OCI-M2 (cell line): Measurements from ENCODE around the gene MS4A18.
"Not testable (repeated sequence)": the region's sequence is repeated elsewhere in the genome, so short reads cannot be mapped to it uniquely, and the experiment has no call there.

ENCODE experiments used
- DNase-seq: peaks from one replicate; lab custom pipeline; 2025; ENCODE audit not compliant: unreplicated experiment; lab: John Stamatoyannopoulos, UW

MS4A18 gene

DNA sequence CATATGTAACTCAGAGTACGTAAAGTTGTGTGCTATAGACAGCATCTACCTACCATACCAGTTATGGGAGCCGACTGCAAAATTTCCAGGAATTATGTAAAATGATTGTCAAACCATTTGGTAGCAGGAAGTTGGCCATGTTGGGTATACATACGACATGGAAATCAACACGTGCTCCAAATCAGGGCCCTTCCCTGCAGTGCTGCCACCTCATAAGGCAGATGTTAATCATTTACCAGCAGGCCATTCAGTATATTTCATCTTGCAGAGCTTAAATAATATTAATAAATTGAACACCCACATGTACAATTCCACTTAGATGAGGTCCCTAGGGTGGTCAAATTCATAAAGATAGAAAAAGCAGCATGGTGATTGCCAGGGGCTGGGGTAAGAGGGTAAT, 9.8 kb downstream of the MS4A18 start:
- DNase-seq = no peak

DNA sequence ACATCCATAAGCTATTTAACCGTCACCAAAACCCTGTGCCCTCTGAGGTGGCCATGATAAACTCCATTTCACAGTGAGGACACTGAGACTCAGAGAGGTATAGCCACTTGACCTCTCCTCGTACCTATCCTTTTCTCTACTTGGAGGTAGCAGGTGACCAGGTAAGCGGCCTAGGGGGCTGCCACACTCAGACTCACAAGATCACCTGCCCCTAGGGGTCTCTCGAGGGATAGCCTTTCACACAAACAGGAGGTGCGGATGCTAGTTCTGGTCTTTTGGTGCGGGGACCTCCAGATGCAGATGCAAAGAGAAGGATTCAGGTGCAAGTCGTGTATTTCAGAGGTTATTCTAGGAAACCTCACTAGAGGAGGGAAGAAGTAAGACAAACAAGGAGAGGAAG, 14.6 kb downstream of the MS4A18 start:
- DNase-seq = no peak

DNA sequence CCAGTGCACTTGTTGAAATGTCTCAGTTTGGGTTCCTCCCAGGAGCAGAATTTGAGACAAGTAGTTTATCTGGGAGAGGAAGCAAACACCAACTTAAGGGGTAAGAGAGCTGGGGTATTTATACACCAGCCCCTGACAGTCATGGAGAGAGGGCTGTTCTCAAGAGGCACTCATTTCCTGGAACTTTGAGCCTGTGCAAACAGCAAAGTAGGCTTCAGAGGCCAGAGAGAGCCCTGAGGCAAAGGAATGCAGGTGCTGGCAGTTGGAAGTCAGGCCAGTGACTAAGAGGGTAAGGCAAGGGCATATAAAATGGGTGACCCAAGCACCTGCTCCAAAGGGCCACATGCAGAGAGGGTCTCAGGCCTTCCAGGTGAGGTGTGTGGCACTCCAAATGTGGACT, 16.1 kb downstream of the MS4A18 start:
- no peak for DNase-seq

DNA sequence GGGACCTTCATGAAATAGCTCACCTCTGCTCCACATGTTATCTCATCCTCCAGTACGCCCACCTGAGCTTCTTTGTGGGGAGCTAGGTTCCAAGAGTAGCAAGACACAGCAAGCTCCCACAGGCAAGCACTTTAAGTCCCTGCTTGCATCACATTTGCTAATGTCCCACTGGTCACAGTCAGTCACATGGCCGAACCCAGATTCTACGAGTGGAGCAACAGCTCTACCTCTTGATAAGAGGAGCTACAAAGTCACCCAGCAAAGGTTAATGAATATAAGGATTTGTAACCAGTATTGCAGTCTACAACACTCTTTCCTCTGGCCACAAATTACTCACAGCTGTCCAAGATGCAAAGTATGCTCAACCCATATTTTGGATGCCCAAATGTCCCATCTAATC, 16.9 kb downstream of the MS4A18 start:
- DNase-seq = no peak

DNA sequence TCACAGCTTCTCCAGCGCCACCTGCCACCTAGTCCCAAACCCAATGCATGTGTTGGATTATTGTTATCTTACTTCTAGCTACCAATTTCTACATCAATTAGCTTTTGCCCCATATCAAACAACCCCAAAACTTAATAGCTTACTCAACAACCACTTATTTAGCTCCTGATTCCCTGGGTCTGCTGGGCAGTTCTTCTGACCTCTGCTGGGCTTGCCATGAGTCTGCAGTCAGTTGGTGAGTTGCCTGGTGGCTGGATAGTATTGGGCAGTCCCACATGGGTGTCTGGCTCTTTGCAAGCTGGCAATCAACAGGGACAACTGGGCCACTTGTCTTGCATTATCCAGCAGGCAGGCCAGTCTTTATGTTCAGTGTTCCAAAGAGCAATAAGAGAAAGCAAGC, 18.5 kb downstream of the MS4A18 start:
- DNase-seq = no peak

DNA sequence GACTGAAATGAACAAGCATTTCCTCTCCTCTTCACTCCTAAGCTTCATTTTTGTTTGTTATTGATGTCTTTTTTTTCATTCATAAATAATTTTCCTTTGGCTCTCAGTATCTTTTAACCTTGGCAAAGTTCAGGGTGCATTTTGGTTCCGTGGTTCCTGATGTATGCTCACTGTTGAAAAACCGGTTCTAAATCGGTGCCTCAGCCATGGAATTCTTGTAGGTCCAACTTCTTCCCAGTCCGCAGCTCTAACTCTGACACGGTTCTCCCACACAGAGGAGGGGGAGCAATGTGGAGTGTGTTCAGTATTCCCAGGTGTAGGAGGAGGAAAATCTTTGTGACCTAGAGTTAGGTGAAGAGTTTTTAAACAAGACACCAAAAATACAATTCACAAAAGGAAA, 19.6 kb downstream of the MS4A18 start:
- DNase-seq = no peak

DNA sequence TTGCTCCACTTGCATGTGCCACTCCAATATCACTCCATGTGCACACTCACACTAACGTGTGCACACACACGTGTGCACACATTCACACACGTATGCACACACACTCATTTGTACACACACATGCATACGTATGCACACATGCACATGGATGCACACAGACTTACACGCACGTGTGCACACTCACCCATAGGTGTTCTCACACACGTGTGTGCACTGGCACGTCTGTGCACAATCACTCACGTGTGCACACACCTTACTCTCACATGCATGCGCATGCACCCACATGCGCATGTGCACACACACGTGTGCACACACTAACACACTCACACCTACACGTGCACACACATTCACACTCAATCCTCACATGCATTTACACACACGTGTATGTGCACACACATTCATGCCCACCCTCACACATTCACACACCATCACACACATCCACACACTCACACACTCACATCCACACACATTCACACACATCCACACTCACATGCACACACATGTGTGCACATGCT, 22.9 kb downstream of the MS4A18 start:
- DNase-seq = no peak

DNA sequence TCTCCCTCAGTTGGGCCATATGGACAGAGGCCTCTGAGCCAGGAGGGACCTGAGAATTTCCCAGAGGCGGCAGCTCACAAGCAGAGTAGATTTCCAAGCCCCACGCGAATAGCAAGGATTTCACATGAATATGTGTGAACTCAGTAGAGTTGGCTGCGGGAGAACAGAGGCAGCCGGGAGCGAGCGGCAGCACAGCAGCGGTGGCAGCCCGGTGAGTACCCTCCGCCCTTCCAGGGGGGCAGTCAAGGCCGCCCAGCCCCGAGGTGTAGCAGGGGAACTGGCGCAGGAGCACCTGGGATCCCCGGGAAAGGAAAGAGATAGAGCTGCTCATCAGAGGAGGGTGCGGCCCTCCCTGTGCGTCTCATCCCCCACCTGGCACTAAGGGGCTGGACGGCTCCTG, 23.7 kb downstream of the MS4A18 start:
- no peak for DNase-seq

DNA sequence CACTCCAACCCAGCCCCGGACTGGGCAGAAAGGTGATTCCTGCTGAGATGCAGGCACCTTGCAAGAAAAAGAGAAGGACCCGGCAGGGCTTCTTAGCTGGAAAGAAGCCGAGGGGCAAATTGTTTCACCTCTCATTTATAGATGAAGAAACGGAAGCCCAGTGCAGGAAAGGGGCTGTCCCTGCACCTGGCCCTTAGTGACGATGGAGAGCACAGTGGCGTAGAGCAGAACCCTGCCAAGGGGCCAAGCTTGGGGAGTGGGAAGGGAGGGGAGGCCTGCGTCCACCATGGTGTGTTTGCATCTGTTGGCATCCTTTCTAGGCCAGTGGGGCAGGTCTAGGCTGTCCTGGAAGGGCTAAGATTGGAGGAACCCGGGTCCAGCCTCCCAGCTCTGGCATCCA, 24.3 kb downstream of the MS4A18 start:
- DNase-seq = no peak

DNA sequence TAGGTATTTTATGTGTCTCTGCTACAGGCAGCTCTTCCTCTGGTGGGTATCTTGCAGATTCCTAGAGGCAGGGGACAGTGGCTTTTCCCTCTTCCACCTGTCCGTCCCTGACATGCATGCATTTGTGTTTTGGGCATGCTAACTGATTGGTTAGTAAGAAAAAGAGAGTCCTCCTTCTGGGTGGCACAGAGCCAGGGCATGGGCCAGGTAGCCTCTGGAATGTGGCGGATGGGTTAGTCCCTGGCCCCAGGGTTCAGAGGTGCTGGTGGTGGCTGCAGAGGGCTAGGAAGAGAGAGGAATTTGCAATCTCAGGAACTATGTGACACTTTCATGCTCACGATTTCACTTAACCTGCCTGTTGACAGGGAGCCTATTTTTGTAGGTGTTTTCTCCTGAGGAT, 26.4 kb downstream of the MS4A18 start:
- DNase-seq = no peak

DNA sequence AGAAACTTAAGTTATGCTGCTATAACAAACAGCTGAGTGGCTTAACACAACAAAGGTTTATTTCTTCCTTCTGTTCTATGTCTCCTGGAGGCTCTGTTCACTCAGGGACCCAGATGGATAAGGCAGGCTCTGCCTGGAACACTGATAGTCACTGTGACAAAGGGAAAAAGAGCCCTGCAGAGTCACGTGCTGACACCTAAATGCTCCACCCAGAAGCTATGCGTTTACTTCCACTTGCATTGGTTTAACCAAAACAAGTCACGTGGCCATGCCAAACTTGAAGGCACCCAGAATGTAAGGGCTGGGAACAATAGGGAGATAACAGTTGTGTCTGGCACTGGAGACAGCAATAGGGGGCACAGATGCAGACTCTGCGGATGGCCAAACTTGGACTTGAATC, 28.8 kb downstream of the MS4A18 start:
- DNase-seq = no peak

DNA sequence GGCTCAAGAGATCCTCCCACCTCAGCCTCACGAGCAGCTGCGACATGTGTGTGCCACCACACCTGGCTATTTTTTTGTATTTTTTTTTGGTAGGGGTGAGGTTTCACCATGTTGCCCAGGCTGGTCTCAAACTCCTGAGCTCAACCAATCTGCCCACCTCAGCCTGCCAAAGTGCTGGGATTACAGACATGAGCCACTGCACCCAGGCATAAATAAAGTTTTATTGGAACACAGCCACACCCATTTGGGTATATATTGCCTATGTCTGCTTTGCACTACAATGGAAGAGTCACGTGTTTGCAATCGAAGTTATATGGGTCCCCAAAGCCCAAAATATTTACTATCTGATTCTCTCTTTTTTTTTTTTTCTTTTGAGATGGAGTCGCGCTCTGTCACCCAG, 30.4 kb downstream of the MS4A18 start:
- no peak for DNase-seq

DNA sequence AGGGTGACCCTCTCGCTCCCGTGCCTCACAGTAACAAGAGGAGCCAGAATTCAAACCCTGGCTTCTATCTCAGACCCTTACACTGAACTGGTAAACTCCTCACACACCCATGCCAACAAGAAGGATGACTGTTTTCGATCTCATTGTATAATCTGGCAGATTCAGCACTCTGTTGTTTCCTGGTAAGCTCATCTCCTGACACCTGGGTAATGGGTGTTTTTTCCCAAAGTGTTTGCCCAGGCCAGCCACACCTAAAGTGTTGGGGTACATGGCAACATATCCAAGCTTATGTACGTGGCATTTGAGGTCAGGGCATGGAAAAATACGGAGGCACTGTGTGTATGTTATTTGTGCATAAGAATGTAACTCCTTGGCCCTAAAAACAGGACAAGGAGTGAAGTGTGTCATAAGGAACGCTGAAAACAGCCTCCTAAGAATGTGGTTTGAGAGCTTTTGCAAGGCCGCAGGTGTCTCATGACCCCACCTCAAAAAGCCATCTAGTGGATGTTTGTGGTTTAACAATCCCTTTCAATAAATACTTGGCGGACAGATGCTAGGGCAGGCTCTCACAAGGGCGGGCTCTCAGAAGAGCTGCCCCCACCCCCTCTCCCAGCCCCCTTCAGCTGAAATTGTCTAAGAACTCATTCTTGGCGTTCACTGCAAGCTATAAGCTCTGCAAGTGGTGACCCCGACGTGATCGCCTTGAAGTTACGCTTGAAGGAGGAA, 31.9 kb downstream of the MS4A18 start, which contains the start of gene MS4A15:
Gene MS4A15, plus strand, starts transcription at position 561 of the 726 bp plus-strand sequence. CDS start 6,867 bp downstream, outside the sequence.
- no peak for DNase-seq

DNA sequence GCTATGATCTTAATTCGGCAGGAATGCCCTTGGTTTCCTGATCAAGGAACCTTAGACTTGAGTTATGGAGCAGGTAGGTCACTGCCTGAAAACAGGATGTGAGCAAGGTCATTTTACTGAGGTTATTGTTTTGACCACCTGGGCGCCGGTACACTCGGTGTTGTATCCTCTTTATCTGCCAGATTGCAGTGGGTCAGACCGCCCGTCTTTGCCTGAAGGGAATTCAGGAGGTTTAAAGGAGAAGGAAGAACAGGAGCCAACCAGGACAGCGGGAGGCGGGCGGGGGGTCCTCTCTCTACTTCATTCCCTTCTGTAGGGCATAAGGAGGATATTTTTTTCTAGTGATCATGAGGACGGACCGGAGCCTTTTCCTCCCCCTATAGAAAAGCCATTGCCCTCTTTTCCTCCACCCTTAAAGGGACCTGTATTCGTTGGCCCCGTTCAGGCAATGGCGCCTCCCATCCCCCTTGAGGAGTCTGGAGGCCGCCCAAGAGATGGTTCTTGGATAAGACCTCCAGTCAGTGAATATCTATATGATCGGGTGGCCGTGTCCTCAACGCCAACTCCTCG, 32.8 kb downstream of the MS4A18 start:
- no peak for DNase-seq

DNA sequence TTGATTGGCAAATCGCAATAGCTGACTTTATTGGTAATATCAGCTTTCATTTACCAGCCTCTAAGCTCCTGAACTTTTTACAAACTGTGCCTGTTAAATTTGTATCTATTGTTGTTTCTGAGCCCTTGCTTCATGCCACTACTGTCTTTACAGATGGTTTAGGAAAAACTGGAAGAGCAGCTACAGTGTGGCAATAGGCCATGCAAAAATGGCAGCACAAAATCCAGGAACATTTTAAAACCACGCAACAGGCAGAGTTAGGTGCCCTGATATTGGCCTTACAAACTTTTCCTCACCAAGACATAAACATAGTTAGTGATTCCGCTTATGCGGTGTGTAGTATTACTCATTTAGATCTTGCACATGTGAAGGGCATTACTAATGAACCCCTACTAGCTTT, 34.2 kb downstream of the MS4A18 start:
- not testable (repeated sequence) for DNase-seq

DNA sequence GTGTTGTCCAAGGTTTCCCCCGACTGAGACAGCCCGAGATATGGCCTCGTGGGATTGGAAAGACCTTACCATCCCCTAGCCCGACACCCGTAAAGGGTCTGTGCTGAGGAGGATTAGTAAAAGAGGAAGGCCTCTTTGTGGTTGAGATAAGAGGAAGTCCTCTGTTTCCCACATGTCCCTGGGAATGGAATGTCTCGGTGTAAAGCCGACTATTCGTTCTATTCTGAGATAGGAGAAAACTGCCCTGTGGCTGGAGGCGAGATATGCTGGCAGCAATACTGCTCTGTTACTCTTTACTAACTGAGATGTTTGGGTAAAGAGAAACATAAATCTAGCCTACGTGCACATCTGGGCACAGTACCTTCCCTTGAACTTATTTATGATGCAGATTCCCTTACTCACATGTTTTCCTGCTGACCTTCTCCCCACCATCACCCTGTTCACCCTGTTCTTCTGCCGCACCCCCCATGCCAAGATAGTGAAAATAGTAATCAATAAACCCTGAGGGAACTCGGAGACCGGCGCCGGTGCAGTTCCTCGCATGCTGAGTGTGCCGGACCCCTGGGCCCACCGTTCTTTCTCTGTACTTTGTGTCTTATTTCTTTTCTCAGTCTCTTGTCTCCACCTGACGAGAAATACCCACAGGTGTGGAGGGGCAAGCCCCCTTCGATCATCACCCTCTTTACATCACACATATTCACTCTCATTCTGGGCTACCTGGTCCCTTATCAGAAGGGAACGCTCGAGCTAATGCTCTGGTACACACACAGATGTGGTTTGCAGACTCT, 35.1 kb downstream of the MS4A18 start:
- not testable (repeated sequence) for DNase-seq

DNA sequence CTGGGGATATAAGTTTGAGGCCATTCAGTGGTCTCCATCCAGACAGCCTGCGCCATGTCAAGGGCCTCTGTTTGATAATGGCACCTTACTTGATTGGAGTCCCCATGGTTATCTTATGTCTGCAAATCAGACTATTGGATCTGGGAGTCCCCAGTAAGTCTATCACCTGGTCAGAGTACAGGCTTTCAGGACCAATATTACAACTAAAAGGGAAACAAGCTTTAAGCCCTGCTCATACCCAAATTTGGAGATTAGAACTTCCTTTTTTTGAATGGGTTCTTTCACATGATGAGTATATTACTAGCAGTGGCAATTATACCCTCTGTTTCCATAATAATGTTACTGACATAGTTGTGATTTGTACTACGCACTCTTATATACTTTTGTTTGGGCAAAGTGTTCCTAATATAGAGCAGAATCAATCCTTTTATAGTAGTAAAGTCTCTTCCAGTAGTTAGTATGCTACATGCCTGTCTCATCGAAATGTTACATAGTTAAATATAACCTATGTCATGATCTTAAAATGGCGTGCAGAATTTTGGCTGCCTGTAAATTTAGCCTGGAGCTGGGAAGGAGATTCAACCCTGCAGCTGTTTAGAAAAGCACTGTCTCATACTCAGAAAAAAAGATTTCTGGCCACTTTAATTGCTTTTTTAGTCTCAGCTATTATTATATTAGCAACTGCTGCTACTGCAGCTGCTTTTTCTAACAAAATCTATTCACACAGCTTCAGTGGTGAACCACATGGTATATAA, 37.1 kb downstream of the MS4A18 start:
- DNase-seq = no peak

DNA sequence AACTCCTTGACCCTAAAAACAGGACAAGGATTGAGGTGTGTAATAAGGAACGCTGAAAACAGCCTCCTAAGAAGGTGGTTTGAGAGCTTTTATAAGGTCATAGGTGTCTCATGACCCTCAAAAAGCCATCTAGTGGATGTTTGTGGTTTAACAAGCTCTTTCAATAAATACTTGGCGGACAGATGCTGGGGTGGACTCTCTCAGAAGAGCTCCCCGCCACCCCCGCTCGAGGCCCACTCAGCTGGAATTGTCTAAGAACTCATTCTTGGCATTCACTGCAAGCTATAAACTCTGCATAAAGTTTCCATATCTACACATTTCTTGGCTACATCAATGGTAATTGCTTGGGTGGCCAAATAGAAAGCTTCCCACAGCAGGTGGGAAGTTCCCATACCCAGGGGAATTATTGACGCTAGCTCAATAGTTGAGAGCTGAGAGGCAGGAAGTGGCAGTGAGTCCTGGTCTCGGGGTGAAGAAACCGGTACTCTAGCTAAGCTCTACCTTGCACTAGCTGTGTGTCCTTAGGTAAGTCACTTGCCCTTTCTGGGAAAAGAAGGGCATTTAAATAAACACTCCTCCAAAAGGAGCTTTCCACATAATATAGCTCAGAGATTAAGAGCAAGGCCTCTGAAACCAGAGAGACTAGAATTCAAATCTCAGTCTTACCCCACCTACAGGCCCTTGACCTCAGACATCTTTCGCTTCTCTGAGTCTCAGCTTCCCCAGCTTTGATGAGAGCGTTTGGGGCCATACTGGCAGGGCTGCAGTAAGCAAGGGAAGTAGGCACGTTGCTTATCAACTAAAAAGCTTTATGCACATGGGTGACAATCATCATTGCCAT, 38.6 kb downstream of the MS4A18 start:
- DNase-seq = no peak

DNA sequence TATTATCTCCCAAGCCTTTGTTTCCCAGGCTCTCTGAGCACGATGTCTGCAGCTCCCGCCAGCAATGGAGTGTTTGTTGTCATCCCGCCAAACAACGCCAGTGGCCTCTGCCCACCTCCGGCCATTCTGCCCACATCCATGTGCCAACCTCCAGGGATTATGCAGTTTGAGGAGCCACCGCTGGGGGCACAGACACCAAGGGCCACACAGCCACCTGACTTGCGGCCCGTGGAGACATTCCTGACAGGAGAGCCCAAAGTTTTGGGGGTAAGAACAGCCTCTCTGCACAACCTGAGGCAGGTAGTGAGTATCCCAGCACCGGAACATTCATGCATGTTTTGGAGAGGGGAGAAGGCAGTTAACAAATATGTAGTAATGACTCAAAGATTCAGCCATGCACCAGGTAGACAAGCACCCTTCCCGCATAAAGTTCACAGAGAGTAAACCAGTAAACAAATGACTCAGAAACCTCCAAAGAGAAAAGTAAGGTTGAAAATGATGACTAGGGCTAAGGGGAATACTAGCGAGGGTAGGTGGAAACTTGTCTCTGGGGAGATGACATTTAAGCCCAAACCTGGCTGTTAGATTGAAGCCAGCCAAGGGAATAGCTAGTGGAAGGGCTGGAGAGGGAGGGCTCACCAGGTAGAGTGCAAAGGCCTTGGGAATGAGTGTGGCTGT, 39.3 kb downstream of the MS4A18 start:
- no peak for DNase-seq

DNA sequence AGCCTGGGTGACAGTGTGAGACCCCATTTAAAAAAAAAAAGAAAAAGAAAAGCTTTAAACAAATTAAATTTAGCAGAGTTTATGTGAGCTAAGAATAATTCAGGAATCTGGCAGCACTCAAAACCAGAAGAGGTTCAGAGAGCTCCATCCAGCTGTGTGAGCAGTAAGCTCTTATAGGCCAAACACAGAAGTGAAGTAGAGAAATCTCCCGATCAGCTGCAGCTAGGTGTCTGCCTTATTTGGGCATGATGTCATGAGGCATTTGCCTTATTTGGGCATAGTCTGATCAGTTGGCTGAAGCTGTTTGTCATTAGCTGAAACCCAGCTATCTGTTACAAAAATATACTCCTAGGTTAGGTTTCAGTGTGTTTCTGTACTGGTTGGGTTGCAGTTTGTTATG, 40.4 kb downstream of the MS4A18 start:
- DNase-seq = no peak
